ENCODE data around the gene STK38L.
A peak's percentile ranks its signal among the peaks of the same experiment; 100 is the strongest.

- TF ChIP-seq POLR2A (IDR thresholded peaks at IDR 0.05; ENCODE audit: low read depth, low read length) (no peak), POLR2AphosphoS5 (IDR thresholded peaks at IDR 0.05; ENCODE audit: low read length) (no peak), BMI1 (IDR thresholded peaks at IDR 0.05; ENCODE audit: borderline replicate concordance) (no peak), PAX8 (IDR thresholded peaks at IDR 0.05) (no peak), NFXL1 (IDR thresholded peaks at IDR 0.05; ENCODE audit: borderline replicate concordance) (no peak), SRF (IDR thresholded peaks at IDR 0.05; ENCODE audit: low read depth in 2 of 2, low read length in 2 of 2) (no peak), ATF2 (IDR thresholded peaks at IDR 0.05; ENCODE audit: low read length) (0 out of 2 replicates have a peak, but pooled peaks have one; percentile 17), MTA3 (IDR thresholded peaks at IDR 0.05; ENCODE audit: borderline replicate concordance, low read length) (no peak), SMC3 (IDR thresholded peaks at IDR 0.05; ENCODE audit: borderline replicate concordance, low read length) (no peak), EGR1 (IDR thresholded peaks at IDR 0.05; ENCODE audit: borderline replicate concordance in 1 of 2, low read depth in 2 of 2, low read length in 2 of 2) (no peak), CBX5 (IDR thresholded peaks at IDR 0.05; ENCODE audit: low read depth) (no peak), CTCF (IDR thresholded peaks at IDR 0.05 in 2 of 3, conservative IDR thresholded peaks at IDR 0.05 in 1 of 3; ENCODE audit: control insufficient read depth in 2 of 3, extremely low read depth in 1 of 3, insufficient read depth in 1 of 3, low read depth in 3 of 3, low read length in 3 of 3) (no peak), JUNB (IDR thresholded peaks at IDR 0.05) (peak; percentile 55; the same call in 1 of the 2 replicates), RAD21 (IDR thresholded peaks at IDR 0.05; ENCODE audit: insufficient read depth, low read depth, low read length) (no peak)
Measured at GRCh38 chr12:27331291-27331926, 87.3 kb downstream of the STK38L start.

All from GM12878 (cell line).